Panc1 (cell line): ENCODE results near the gene SIPA1L2.

Experiments used
- CTCF ChIP-seq: fragments of 450-650 bp; IDR thresholded peaks from 2 replicates; pipeline ENCODE4 v1.5.1; 2017; ENCODE audit warnings: mild to moderate bottlenecking
- POLR2AphosphoS5 ChIP-seq: IDR thresholded peaks from 2 replicates; pipeline ENCODE4 v1.6.1; 2012; ENCODE audit warnings: mild to moderate bottlenecking, low read depth, low read length, moderate library complexity
- REST ChIP-seq, 2 experiments: IDR thresholded peaks; 2 replicates each; pipeline ENCODE4 v1.6.1; 2011 to 2012; ENCODE audit warnings: low read depth in 2 of 2, control low read depth in 1 of 2, low read length in 1 of 2, mild to moderate bottlenecking in 1 of 2, moderate library complexity in 1 of 2; ENCODE audit not compliant: insufficient read depth in 1 of 2
- SIN3A ChIP-seq: IDR thresholded peaks from 2 replicates; pipeline ENCODE4 v1.6.1; 2012; ENCODE audit warnings: low read depth, mild to moderate bottlenecking, low read length, moderate library complexity, borderline replicate concordance; ENCODE audit not compliant: insufficient read depth

- TF ChIP-seq POLR2AphosphoS5 (no peak), REST (IDR thresholded peaks at IDR 0.05; ENCODE audit: insufficient read depth in 1 of 2, low read depth in 2 of 2, low read length in 1 of 2) (no peak), CTCF (no peak), SIN3A (no peak)
These were observed 25.3 kb upstream of the SIPA1L2 start for GRCh38 chr1:232655028-232655745.
